CD14-positive monocyte (primary cell): ENCODE measurements around the gene CREBL2. TPM values are rescaled to one million over a fixed set of nuclear protein-coding genes. Genes with fewer than 3 reads are reported as not detected.

Source experiments
- DNase-seq, 3 donors: peaks; one replicate each; pipeline ENCODE4 v3.0.0-alpha.2; 2011 to 2022
- H2AFZ ChIP-seq: 2 replicates; pipeline ENCODE4 v1.6.0; 2012; ENCODE audit warnings: mild to moderate bottlenecking, low read depth, low read length, inconsistent platforms; ENCODE audit not compliant: insufficient read depth, poor library complexity, severe bottlenecking
- H3K27ac ChIP-seq, 2 donors: 1 replicate in 1 of 2; 2 replicates in 1 of 2; pipeline ENCODE4 v1.5.1; 2012 to 2013; ENCODE audit warnings: low read length in 2 of 2, control low read depth in 1 of 2, inconsistent platforms in 1 of 2, low read depth in 1 of 2, mild to moderate bottlenecking in 1 of 2
- H3K27me3 ChIP-seq, 2 donors: one replicate each; pipeline versions ENCODE4 v1.6.0 to v1.6.1; 2011 to 2013; ENCODE audit warnings: low read length in 2 of 2; ENCODE audit not compliant: control insufficient read depth in 2 of 2, insufficient read depth in 2 of 2
- H3K36me3 ChIP-seq, 2 donors: replicated peaks in 1 of 2; 1 replicate in 1 of 2; 2 replicates in 1 of 2; pipeline versions ENCODE4 v1.5.1 to v1.6.1; 2012 to 2013; ENCODE audit warnings: low read length in 2 of 2, control low read depth in 1 of 2, inconsistent platforms in 1 of 2, mild to moderate bottlenecking in 1 of 2; ENCODE audit not compliant: insufficient read depth in 2 of 2, control insufficient read depth in 1 of 2
- H3K4me1 ChIP-seq, 2 donors: 1 replicate in 1 of 2; 2 replicates in 1 of 2; pipeline versions ENCODE4 v1.5.1 to v1.6.1; 2012 to 2013; ENCODE audit warnings: low read length in 2 of 2, control low read depth in 1 of 2, inconsistent platforms in 1 of 2, mild to moderate bottlenecking in 1 of 2, moderate library complexity in 1 of 2; ENCODE audit not compliant: insufficient read depth in 2 of 2, control insufficient read depth in 1 of 2
- H3K4me2 ChIP-seq: replicated peaks from 2 replicates; pipeline ENCODE3; 2012; ENCODE audit warnings: low read length, moderate library complexity, mild to moderate bottlenecking; ENCODE audit not compliant: poor library complexity, severe bottlenecking; ENCODE audit errors: extremely low read depth
- H3K4me3 ChIP-seq, 3 experiments: fragments of 200-600 bp in 1 of 3; sonication (generic) in 1 of 3; replicated peaks in 1 of 3; 1 replicate in 2 of 3; 2 replicates in 1 of 3; pipeline ENCODE4 v1.5.1; 2011 to 2013; ENCODE audit warnings: low read length in 3 of 3, mild to moderate bottlenecking in 3 of 3, control low read depth in 2 of 3, low read depth in 2 of 3, inconsistent platforms in 1 of 3, moderate library complexity in 1 of 3
- H3K79me2 ChIP-seq: 2 replicates; pipeline ENCODE4 v1.6.0; 2012; ENCODE audit warnings: mild to moderate bottlenecking, control low read depth, inconsistent platforms, low read length, moderate library complexity; ENCODE audit not compliant: insufficient read depth
- H3K9ac ChIP-seq: 2 replicates; pipeline ENCODE4 v1.6.0; 2017; ENCODE audit warnings: low read length, mild to moderate bottlenecking; ENCODE audit not compliant: insufficient read depth, poor library complexity, severe bottlenecking
- H3K9me3 ChIP-seq, 2 donors: replicated peaks in 1 of 2; 1 replicate in 1 of 2; 2 replicates in 1 of 2; pipeline versions ENCODE4 v1.5.1 to v1.6.1; 2012 to 2013; ENCODE audit warnings: low read length in 2 of 2, control low read depth in 1 of 2; ENCODE audit not compliant: control insufficient read depth in 1 of 2, insufficient read depth in 1 of 2
- H4K20me1 ChIP-seq: 2 replicates; pipeline ENCODE4 v1.6.0; 2012; ENCODE audit warnings: mild to moderate bottlenecking, low read length, control low read depth, moderate library complexity; ENCODE audit not compliant: insufficient read depth
- H3K27ac Mint-ChIP-seq, 7 donors: one replicate each; pipeline ENCODE4 v1.8.0; 2020; ENCODE audit warnings: mild to moderate bottlenecking in 7 of 7, mixed read lengths in 7 of 7, moderate library complexity in 6 of 7, inconsistent platforms in 2 of 7
- H3K27me3 Mint-ChIP-seq, 3 donors: one replicate each; pipeline ENCODE4 v1.8.0; 2021 to 2022; ENCODE audit warnings: low read depth in 3 of 3, mild to moderate bottlenecking in 3 of 3, mixed read lengths in 3 of 3, moderate library complexity in 3 of 3, inconsistent platforms in 1 of 3
- H3K36me3 Mint-ChIP-seq, 2 donors: one replicate each; pipeline ENCODE4 v1.8.0; 2020; ENCODE audit warnings: mixed read lengths in 2 of 2, inconsistent platforms in 1 of 2, mild to moderate bottlenecking in 1 of 2
- H3K4me1 Mint-ChIP-seq: one replicate; pipeline ENCODE4 v1.8.0; 2020; ENCODE audit warnings: mild to moderate bottlenecking, mixed read lengths
- H3K4me3 Mint-ChIP-seq, 2 donors: one replicate each; pipeline ENCODE4 v1.8.0; 2020; ENCODE audit warnings: mild to moderate bottlenecking in 2 of 2, mixed read lengths in 2 of 2, moderate library complexity in 1 of 2
- H3K9me3 Mint-ChIP-seq, 7 donors: one replicate each; pipeline ENCODE4 v1.8.0; 2020 to 2022; ENCODE audit warnings: mixed read lengths in 7 of 7, mild to moderate bottlenecking in 6 of 7, moderate library complexity in 6 of 7, inconsistent platforms in 2 of 7
- CTCF ChIP-seq: fragments of 200-600 bp; IDR thresholded peaks from one replicate; pipeline ENCODE4 v1.8.0; 2022; ENCODE audit warnings: antibody characterized with exemption, mild to moderate bottlenecking
- WGBS: methylation state at CpG from one replicate; pipeline ENCODE4 v1.1.5; 2013; ENCODE audit warnings: missing lambda C conversion rate; ENCODE audit not compliant: insufficient coverage; 5-methylcytosine and 5-hydroxymethylcytosine counted together
- intact Hi-C, 2 donors: fragments of 100-400 bp; cut with micrococcal nuclease; formaldehyde crosslinking; loops; one replicate each; pipeline versions ENCODE4 v1.15.0 to v1.15.1; 2023
- polyA plus RNA-seq, 3 donors: library from polyadenylated mRNA; depleted of rRNA in 1 of 3; unstranded in 2 of 3; stranded (reverse) in 1 of 3; fragments of 300-500 nt in 2 of 3; fragments of >200 nt in 1 of 3; fragmentation: Illumina TruSeq in 2 of 3; gene quantifications; 1 replicate in 2 of 3; 2 replicates in 1 of 3; pipeline ENCODE4 v1.2.3, GENCODE V29; 2012 to 2021

The CREBL2 gene
- polyA plus RNA-seq, 3 donors, result 14.4 to 45.9 (median 38.2) TPM

- H3K27ac ChIP-seq, result no peak overlapping the region
- H3K9ac ChIP-seq, result no peak overlapping the region
- no peaks in the 10 kb centered on the region for H4K20me1 ChIP-seq
- intact Hi-C loops, result no loop called here
- peaks cover 0 to 3% (median 2%) of the 10 kb centered on the region in 3 donors for H3K27me3 Mint-ChIP-seq
- no peak overlapping the region for H3K4me3 ChIP-seq
- WGBS, result no CpG with 5 or more reads among the region's 1 CpG
- no peaks in the 10 kb centered on the region for H3K4me1 ChIP-seq
- H3K27me3 ChIP-seq, result no peaks in the 10 kb centered on the region
- no peak overlapping the region for H3K4me3 Mint-ChIP-seq
- peaks cover 2% of the 10 kb centered on the region for H3K4me1 Mint-ChIP-seq
- no peaks in the 10 kb centered on the region for H3K9me3 ChIP-seq
- H3K27ac Mint-ChIP-seq, result no peak overlapping the region
- no peaks in the 10 kb centered on the region for H3K36me3 Mint-ChIP-seq
- H2AFZ ChIP-seq, result no peak overlapping the region
- H3K36me3 ChIP-seq, result no peaks in the 10 kb centered on the region
- TF ChIP-seq CTCF, result no peak
- DNase-seq, result no peak
- H3K4me2 ChIP-seq, result no peak overlapping the region
- no peaks in the 10 kb centered on the region for H3K79me2 ChIP-seq
- H3K9me3 Mint-ChIP-seq, result no peaks in the 10 kb centered on the region
Measured at GRCh38 chr12:12668005-12668404, 56.3 kb downstream of the CREBL2 start.

GRCh38 chr12:12669020-12669419 is 57.3 kb downstream of the CREBL2 start:
- Mint-ChIP-seq H3K9me3 (no peaks in the 10 kb centered on the region), H3K4me3 (no peak overlapping the region), H3K4me1 (peaks cover 2% of the 10 kb centered on the region), H3K27me3 (peaks cover 0 to 3% (median 3%) of the 10 kb centered on the region in 3 donors), H3K27ac (no peak overlapping the region), H3K36me3 (no peaks in the 10 kb centered on the region)
- intact Hi-C loops, result no loop called here
- no peak for TF ChIP-seq CTCF
- H2AFZ ChIP-seq, result no peak overlapping the region
- H3K4me1 ChIP-seq, result no peaks in the 10 kb centered on the region
- no peaks in the 10 kb centered on the region for H3K36me3 ChIP-seq
- no peak overlapping the region for H3K4me3 ChIP-seq
- H3K27me3 ChIP-seq, result no peaks in the 10 kb centered on the region
- no peak for DNase-seq
- H3K79me2 ChIP-seq, result no peaks in the 10 kb centered on the region
- H3K4me2 ChIP-seq, result no peak overlapping the region
- WGBS, result no CpG with 5 or more reads among the region's 2 CpGs
- H3K27ac ChIP-seq, result no peak overlapping the region
- no peaks in the 10 kb centered on the region for H4K20me1 ChIP-seq
- H3K9ac ChIP-seq, result no peak overlapping the region
- no peaks in the 10 kb centered on the region for H3K9me3 ChIP-seq
